ENCODE measurements around the gene COL6A3. TPM values are rescaled to one million over a fixed set of nuclear protein-coding genes. Genes with fewer than 3 reads are reported as not detected.

The COL6A3 gene
- total and polyA plus RNA-seq, 9 of the 15 experiments (the other 6 are each of a cell fraction or from before 2014, with no cell fraction given), result 0.07 to 4.1 (median 1.5) TPM

GRCh38 chr2:237295889-237296480 lies 118.0 kb downstream of the COL6A3 start (continued):
- no peak for TF ChIP-seq JUND (IDR thresholded peaks at IDR 0.05; ENCODE audit: borderline replicate concordance, low read depth, low read length)
- TF ChIP-seq JUND (tag; IDR thresholded peaks at IDR 0.05; ENCODE audit: borderline replicate concordance, low read depth, low read length), result no peak

- Histone ChIP-seq H3K27me3 (ENCODE audit: control insufficient read depth in 2 of 2, insufficient read depth in 2 of 2, low read length in 2 of 2) (peaks cover 0 to 13% of the 10 kb centered on the region in 2 experiments; a peak in 1 of 5 replicates), H3K27ac (ENCODE audit: extremely low read depth, low read depth, low read length) (no peak overlapping the region), H3K4me2 (ENCODE audit: insufficient read depth, low read length) (no peak overlapping the region), H3K9ac (ENCODE audit: insufficient read depth in 1 of 2, low read depth in 2 of 2, low read length in 2 of 2) (no peak overlapping the region), H3K36me3 (ENCODE audit: control insufficient read depth, insufficient read depth, low read length) (no peaks in the 10 kb centered on the region), H3K4me3 (no peak overlapping the region), H3K4me1 (replicated peaks in 1 of 2; ENCODE audit: control insufficient read depth in 2 of 2, insufficient read depth in 2 of 2, low read length in 2 of 2) (no peaks in the 10 kb centered on the region; a peak in 1 of 5 replicates), H4K20me1 (replicated peaks; ENCODE audit: control insufficient read depth, insufficient read depth, low read length) (no peaks in the 10 kb centered on the region), H3K9me3 (replicated peaks; ENCODE audit: control insufficient read depth, insufficient read depth, low read depth, low read length) (no peaks in the 10 kb centered on the region), H3K79me2 (ENCODE audit: control insufficient read depth, insufficient read depth, low read length) (no peaks in the 10 kb centered on the region), H2AFZ (ENCODE audit: low read depth, low read length) (no peak overlapping the region), H3K9me1 (ENCODE audit: control insufficient read depth, insufficient read depth, low read length) (no peaks in the 10 kb centered on the region)
- no peak for DNase-seq (ENCODE audit: extremely low read depth in 1 of 4, low spot score in 3 of 4)
- TF ChIP-seq ZNF133 (CRISPR knock-in tag; IDR thresholded peaks at IDR 0.05), result no peak
- no peak for TF ChIP-seq SRSF1 (IDR thresholded peaks at IDR 0.05; ENCODE audit: low read depth, low read length)
- TF ChIP-seq E2F8 (IDR thresholded peaks at IDR 0.05; ENCODE audit: low read depth, partially characterized antibody), result no peak
- no peak for TF ChIP-seq GTF2B (IDR thresholded peaks at IDR 0.05; ENCODE audit: extremely low read depth, insufficient read length)
- no peak for TF ChIP-seq EZH2 (IDR thresholded peaks at IDR 0.05; ENCODE audit: borderline replicate concordance, low read depth, low read length)
- no peak for TF ChIP-seq IRF9 (tag; IDR thresholded peaks at IDR 0.05)
- TF ChIP-seq CCNT2 (IDR thresholded peaks at IDR 0.05; ENCODE audit: borderline replicate concordance, extremely low read depth, insufficient read length, low read depth, low read length), result no peak
- no peak for TF ChIP-seq ZBTB17 (CRISPR knock-in tag; IDR thresholded peaks at IDR 0.05)
- no peak for ATAC-seq
- intact Hi-C loops (cut with micrococcal nuclease), result no loop called here
- 0% methylated on average over 1 of the region's 1 CpG for WGBS (ENCODE audit: insufficient coverage, low coverage, missing lambda C conversion rate)
- in situ Hi-C loops (cut with MboI), result no loop called here
- POLR2A ChIA-PET, result no interaction called here
- BruUV-seq (replicated peaks), result no TSS peak
- CTCF ChIA-PET (ENCODE audit: low intra/inter-chr PET ratio), result no interaction called here
- no peak for FAIRE-seq
Observed at GRCh38 chr2:237294460-237294859, 119.5 kb downstream of the COL6A3 start.

Data from K562 (cell line).